HG02943 (cell line): Measurements from ENCODE around the gene XYLB.

Experiments
- ATAC-seq: cut with Tn5 transposase; IDR thresholded peaks from one replicate; pipeline ENCODE4 v1.9.1; 2021; ENCODE audit warnings: mild to moderate bottlenecking, low read depth, moderate library complexity; ENCODE audit not compliant: unreplicated experiment

XYLB gene

DNA sequence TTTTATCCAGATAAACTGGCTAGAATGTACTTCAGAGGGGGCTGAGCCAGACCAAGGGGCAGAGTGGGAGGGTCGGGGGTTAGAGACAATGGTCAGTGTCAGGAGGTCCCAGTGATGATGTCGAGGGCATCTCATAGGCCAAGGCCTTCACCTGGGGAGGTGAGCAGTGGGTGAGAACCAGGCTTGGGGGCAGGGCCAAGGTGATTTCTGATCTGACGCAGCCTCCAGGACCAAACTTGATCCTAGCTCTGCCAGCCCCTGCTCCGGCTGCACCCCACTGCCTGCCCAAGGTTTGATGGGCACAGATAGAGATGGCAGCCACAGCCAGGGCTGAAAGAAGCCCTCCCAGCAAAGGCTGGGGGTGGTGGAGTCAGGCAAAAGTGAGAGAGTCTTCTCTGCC lies 14.9 kb downstream of the XYLB start:
- no peak for ATAC-seq

DNA sequence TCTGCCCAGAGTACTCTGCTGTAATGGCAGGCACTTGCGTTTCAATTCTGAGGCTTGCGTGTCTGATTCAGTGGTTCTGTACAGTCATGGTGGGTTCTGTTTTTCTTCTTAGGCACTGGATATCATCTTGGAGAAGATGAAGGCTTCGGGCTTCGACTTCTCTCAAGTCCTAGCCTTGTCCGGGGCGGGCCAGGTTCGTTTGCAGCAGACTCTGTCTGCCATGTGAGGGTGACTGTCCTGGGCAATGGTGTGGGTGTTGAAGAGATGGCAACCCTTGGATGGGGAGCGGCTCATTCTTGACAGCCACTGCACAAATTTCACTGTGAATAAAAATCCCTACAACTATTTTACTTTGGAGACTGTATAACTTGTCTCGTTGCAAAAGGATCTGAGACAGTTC lies 16.2 kb downstream of the XYLB start:
- no peak for ATAC-seq

DNA sequence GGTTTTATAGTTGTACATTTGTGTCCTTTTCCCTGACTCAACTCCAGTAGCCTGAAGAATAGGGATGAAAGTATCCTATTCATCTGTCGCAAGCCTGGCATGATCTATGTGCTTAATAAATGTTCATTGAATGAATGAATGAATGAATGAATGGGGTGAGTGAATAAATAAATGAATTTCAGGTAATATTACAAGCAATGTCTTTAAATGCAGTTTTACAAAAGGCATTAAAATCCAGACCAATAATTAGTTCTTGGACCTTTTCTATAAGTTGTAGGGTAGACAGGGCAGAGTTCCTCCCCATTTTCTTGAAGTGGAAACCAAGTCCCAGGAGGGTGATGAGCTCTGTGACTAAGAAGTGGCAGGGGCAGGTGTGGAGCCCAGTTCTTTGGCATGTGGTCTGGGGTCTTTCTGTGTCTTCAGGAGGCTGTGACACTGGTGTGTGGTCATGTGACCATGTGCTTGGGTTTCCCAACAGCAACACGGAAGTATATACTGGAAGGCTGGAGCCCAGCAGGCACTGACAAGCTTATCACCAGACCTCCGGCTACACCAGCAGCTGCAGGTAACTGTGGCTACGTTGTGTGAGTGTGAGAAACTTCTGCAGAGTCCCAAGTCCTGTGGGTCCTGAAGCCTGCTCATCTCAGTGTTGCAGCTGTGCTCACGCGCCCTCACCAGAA lies 18.3 kb downstream of the XYLB start:
- no peak for ATAC-seq

DNA sequence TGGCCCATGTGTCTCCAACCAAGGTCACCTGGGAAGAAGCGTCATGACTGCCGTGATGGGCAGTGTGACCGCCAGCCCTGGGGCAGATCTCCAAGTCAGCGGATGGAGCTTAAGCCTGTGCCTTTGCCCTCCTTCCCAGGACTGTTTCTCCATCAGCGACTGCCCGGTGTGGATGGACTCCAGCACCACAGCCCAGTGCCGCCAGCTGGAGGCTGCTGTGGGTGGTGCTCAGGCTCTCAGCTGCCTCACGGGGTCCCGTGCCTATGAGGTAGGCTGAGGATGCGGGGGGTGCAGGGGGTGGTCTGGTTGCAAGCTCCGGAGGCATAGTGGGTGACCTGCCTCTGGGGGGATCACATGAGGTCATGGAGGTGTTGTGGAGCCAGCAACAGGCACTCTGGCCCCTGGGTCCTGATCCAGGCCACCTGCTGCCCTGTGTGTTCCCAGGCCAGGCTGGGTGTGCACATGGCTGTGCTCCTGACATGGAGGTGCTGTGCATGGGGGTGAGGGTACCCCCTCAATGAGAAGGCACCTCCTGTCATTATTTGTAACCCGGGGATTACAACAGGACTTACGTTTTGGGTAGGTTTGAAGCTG lies 19.0 kb downstream of the XYLB start:
- ATAC-seq, result no peak

DNA sequence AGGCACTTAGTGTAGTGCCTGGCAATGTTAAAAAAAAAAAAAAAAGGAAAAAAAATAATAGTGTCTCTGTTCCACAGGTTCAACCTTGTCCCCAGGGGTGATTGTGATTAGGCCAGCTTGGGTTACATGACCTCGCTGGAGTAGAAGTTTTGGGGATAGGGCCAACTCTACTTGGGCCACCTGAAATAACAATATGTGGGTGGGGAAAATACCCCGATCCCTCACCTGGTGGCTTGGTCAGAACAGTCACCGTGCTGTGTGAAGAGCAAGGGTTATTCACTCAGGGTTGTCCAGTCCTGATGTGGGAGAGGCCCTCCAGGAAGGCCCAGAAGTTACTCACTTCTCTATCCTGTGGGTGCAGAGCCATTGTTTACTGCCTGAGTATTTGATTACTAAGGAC lies 19.5 kb downstream of the XYLB start:
- ATAC-seq, result no peak

DNA sequence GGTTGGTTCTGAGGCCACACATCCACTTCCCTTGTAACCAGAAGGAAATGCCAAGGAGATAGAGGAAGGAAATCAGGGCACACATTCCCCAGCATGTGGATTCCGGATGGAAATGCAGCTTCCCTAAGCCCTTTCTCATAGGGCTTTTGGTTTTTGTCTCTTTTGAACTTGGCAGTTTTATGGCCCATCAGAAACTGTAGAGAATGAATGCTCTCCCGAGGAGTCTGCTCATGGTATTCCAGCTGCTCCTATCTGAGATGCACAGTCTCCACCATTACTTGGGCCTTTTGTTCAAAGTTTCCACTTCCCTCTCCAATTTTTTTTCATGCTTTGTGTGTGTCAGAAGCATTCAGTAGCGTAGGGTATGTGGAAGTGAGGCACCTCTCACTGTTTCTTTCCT lies 21.2 kb downstream of the XYLB start:
- no peak for ATAC-seq

DNA sequence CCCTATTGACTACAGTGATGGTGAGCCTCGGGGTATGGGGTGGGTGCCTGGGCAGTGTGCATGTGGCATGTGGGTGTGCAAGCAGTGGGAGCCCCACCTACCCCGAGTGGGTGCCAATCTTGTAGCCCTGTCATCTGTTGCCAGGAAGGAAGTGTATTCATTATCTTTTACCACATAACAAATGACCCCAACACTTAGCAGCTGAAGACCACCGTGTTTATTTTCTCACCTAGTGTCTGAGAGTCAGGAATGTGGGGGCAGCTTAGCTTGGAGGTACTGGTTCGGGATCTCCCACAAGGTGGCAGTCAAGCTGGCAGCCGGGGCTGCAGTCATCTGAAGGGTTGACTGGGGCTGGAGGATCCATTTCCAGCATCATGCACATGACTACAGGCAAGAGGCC lies 21.7 kb downstream of the XYLB start:
- ATAC-seq, result no peak

DNA sequence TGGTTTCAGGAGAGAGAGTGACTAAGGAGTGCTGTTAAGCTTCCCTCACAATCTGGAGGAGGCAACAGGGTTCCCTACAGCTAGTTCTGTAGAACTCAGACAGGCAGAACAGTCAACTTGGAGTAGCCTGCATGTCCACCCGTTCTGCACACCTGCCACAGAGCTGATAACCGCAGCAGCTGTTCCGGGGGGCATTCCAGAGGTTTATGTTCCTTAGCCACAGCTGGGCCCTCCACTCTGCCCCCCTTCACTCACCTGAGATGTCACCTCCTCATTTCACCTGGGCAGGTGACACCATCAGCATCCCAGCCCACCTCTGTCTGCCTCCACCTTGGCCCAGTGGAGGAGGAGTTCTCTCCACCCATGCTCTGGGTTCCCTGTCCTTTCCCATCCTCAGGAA lies 22.6 kb downstream of the XYLB start:
- no peak for ATAC-seq

DNA sequence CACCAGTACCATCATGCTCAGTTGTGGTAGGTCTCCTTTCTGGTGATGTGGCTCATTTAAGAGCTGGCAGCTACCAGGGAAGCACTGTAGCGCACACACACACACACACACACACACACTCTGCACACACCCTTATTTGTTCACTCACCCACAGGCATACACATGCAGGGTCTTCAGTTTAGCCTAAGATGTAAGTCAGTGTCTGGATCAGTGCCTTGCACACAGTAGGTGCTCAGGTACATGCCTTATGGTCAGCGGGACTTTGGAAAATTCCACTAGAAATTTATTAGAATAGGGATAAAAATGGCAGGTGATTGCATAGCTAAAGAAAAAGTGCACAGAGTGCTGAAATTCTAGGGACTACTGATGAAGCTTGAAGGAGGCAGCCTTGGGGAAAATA lies 23.6 kb downstream of the XYLB start:
- ATAC-seq, result no peak

DNA sequence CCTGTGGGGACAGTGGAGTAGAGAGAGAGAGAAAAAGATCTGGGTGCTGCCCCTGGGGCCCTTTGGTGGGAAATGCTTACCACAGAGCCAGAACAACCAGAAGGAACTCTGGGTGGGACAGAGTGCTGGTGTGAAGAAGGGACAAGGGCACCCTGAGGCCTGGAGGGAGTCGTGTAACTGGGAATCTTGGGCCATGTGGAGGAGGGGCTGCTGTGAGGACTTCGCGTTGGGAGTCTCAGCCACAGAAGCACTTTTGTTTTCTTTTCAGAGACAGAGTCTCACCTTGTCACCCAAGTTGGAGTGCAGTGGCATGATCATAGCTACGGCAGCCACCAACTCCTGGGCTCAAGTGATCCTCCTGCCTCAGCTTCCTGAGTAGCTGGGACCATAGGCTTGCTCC lies 24.3 kb downstream of the XYLB start:
- no peak for ATAC-seq

DNA sequence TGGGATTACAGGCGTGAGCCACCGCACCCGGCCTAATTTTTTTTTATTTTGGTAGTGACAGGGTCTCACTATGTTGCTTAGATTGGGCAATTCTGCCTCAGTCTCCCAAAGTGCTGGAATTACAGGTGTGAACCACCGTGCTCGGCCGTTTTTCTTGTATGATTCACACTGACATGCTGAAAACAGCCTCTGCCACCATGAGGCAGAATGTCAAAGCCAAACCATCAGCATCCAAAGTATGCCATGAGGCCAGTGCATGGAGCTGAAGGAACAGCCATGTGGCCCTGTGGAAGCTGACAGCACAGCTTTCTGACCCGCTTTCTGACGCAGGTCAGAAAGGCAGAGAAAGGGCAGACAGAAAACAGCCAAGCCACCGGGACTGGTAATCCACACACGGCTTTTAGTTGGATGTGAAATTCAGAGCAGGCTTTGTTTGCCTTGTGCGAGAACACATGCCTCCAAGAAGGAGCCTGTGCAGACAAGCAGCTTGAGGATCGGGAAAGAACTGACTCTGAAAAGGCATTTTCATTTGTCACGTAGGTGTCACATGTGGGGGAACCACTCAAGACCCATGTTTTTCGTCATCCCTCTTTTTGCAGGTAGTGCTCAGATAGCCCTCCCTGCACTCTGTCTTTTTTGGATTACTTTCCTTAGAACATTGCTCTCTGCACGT lies 25.1 kb downstream of the XYLB start:
- ATAC-seq, result no peak

DNA sequence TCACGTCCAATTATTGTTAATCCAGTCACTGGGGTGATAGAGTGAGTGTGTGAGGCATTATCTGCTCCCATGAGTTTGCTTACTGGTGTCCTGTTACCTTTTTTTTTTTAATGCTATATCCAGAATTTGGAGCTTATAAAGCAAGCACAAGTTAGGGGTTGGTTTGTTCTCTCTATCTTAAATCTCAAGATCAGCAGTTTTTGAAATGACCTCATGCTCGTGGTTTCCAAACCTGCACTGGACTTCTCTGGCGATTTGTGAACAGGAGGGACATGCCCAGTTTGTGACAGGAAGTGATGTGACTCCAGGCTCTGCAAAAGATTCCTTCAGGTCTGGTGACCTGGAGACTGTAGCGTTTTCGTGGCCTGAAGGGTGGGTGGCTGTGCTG lies 25.6 kb downstream of the XYLB start:
- ATAC-seq, result no peak

DNA sequence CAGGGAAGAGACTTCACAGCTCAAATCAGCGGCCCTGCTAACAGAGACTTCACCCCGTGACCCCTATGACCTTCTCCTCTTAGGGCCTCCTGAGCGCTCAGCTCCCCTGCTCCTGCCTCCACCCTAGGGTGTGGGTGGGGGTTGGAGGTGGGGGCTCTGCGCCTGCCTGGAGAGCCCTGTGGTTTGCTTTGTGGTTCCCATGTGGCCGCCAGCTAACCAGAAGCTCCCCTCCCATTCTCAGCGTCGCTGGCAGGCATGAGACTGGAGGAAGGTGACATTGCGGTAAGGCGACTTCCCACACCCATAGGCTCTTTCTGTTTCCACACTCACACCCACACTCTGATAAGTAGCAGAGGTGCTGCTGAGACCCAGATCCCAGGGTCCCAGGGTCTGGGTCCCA lies 27.6 kb downstream of the XYLB start:
- ATAC-seq, result no peak

DNA sequence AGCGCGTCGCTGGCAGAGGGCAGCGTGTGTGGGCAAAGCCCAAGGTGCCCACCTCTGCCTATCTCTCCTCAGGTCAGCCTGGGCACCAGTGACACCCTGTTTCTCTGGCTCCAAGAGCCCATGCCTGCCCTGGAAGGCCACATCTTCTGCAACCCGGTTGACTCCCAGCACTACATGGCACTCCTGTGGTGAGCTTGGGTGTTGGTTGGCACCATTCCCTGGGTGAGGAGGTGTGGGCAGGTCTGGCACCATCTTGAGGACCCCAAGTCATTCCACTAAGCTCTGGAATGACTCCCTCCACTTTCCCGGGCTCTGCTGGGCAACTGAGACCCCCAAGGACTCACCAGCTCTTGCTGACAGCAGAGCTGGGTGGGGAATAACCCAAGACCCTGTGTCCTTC lies 28.5 kb downstream of the XYLB start:
- ATAC-seq, result no peak

DNA sequence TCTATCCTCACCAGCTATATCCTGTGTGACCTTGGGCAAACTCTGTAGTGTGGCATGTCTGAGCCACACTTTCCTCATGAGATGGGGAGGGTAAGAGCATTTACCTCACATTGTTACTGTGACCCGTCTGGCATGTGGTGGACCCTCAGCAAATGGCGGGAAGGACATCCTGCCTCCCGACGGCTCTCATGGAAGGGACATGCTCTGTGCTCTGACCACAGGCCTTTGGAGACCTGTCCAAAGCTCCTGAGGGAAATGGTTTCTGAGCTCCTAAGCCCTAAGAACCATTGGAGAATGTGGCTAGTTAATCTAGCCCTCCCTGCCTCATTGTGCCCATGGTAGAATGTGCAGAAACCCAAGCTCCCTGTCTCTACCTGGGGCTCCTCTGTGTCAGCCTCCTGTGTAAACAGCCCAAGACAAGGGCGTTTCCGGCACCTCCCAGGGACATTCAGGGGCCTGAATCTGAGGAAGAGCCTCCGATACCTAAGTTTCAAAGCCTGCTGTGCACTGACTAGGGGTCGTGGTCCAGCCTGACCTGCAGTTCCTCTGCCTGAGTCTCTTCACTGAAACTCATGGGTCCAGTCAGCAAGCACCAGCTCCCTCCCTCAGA lies 29.0 kb downstream of the XYLB start:
- ATAC-seq, result no peak

DNA sequence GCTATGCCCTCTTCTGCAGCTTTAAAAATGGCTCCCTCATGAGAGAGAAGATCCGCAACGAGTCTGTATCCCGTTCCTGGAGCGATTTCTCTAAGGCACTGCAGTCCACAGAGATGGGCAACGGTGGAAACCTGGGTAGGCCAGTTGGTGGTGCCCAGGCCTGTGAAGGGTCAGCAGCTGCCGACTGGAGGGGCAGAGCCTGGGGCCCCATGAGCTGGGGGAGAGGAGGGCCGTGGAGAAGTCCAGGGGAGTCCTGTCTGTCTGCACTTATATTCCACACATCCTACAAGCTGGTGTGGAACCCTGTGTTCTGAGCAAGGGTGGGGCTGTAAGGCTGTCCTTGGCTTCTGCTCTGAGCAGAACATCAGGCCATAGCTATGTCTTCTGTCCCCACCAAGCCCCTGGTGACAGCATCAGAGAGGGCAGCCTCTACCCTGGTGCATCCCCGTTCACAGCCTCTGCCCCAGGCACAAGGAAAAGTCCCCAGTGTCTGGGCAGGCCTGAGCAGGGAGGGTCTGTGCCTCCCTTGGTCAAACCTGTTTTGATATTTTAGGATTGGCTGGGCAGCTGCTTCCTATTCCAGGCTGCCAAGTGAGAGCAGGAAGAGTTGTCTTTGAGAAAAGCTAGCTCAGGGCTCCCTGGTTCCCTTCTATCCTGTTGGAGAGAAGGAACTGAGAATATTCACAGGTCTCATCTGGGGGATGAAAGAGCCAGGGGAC lies 29.7 kb downstream of the XYLB start:
- ATAC-seq, result no peak

DNA sequence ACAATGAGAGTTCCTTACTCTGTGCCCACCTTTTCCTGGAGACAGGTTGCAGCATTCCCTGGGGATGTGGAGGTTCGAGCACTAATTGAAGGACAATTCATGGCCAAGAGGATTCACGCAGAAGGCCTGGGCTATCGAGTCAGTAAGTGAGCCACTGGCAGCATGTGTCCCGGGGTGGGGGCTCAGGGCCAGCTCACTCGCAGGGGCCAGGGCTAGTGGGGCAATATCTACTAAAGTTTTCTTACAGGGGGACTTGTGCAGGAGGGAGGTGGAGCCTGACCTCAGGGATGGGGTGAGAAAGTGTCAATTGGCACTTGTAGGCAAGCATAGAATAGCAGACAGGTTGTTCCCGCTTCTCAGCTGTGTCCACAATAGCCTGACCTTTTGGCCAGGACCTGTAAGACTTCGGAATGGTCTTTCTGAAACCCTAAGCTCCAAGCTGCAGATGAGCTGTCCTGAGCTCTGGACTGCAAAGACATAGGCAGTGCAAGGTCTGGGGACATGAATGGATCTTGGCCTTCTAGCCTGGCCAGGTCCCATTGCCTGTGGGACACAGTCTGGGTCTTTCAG lies 32.7 kb downstream of the XYLB start:
- no peak for ATAC-seq

DNA sequence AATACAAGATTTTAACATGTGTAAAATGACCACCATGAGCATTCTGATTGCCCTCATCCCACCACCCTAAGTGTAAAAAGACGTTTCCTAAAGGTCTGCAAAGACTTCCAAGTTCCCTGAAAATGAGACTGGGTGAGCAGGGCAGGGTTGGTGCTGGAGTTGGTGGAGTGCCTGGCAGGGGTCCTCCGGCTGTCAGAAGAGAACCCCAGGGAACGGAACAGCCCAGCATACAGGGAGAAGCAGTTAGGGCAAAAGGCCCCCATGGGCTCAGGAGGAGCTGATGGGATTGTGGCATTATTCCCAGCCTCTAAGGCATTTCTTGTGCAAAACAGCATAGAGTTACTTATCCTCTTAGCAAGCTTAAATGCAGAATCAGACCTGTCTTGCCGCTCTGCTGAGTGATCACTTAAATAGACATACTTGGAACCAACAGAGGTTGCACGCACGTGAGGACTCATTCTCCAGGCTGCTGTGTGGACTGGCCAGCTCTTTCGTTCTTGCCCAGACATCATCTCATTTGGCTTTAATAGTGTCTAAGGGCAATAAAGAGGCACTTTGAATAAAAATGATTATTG lies 36.0 kb downstream of the XYLB start:
- ATAC-seq, result no peak

DNA sequence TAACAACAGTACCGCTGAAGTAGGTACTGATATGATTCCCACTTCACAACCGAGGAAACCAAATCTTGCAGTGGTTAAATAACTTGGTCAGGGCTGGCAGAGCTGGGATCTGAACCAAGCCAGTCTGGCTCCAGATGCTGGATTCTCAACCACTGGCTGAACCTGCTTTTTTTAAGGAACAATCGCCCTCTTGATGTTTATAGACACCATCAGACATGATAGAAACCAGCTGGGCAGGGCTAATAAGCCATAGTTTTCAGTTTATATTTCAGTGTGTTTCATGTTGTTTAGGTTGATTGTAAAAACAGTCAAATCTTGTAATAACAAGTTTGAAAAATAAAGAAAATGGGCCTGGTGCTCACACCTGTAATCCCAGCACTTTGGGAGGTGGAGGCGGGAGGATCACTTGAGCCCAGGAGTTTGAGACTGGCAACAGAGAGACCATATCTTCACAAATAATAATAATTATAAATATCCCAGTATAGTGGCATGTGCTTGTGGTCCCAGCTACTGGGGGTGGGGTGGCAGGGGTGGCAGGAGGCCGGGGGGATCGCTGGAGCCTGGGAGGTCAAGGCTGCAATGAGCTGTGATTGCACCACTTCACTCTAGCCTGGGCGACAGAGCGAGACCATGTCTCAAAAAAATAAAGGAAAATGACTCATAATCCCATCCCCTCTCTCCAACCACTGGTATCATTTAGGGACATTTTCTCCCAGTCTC lies 36.7 kb downstream of the XYLB start:
- no peak for ATAC-seq
